ENCODE data around the gene PIBF1. TPM values are rescaled to one million over a fixed set of nuclear protein-coding genes. Genes with fewer than 3 reads are reported as not detected.

The PIBF1 gene
- total and polyA plus RNA-seq, 4 donors = 3.1 to 18.3 (median 6.5) TPM

DNA sequence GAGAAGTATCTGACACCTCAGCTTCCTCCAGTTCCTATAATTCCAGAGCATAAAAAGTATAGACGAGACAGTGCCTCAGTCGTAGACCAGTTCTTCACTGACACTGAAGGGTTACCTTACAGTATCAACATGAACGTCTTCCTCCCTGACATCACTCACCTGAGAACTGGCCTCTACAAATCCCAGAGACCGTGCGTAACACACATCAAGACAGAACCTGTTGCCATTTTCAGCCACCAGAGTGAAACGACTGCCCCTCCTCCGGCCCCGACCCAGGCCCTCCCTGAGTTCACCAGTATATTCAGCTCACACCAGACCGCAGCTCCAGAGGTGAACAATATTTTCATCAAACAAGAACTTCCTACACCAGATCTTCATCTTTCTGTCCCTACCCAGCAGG lies 279.9 kb downstream of the PIBF1 start:
- DNase-seq (ENCODE audit: low spot score) = no peak
- H3K27me3 ChIP-seq (ENCODE audit: control insufficient read depth in 4 of 4, insufficient read depth in 4 of 4, low read length in 3 of 4) = no peaks in the 10 kb centered on the region
- H3K9ac ChIP-seq (ENCODE audit: low read depth in 1 of 2, low read length in 2 of 2) = no peak overlapping the region
- peaks cover 2 to 21% (median 13%) of the 10 kb centered on the region in 4 donors for H3K4me1 ChIP-seq (ENCODE audit: control insufficient read depth in 4 of 4, insufficient read depth in 4 of 4, low read length in 3 of 4)
- no peak overlapping the region for H3K4me3 ChIP-seq (ENCODE audit: low read depth in 1 of 3, low read length in 3 of 3)
- TF ChIP-seq SP1 (IDR thresholded peaks at IDR 0.05) (no peak), RAD21 (IDR thresholded peaks at IDR 0.05) (no peak), HNF4A (conservative IDR thresholded peaks at IDR 0.05) (no peak), RXRA (IDR thresholded peaks at IDR 0.05) (no peak), FOXA2 (IDR thresholded peaks at IDR 0.05) (no peak), YY1 (IDR thresholded peaks at IDR 0.05) (no peak)
- TF ChIP-seq, protein P1, sequence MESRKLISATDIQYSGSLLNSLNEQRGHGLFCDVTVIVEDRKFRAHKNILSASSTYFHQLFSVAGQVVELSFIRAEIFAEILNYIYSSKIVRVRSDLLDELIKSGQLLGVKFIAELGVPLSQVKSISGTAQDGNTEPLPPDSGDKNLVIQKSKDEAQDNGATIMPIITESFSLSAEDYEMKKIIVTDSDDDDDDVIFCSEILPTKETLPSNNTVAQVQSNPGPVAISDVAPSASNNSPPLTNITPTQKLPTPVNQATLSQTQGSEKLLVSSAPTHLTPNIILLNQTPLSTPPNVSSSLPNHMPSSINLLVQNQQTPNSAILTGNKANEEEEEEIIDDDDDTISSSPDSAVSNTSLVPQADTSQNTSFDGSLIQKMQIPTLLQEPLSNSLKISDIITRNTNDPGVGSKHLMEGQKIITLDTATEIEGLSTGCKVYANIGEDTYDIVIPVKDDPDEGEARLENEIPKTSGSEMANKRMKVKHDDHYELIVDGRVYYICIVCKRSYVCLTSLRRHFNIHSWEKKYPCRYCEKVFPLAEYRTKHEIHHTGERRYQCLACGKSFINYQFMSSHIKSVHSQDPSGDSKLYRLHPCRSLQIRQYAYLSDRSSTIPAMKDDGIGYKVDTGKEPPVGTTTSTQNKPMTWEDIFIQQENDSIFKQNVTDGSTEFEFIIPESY (IDR thresholded peaks at IDR 0.05) = no peak
- TF ChIP-seq, protein P2, sequence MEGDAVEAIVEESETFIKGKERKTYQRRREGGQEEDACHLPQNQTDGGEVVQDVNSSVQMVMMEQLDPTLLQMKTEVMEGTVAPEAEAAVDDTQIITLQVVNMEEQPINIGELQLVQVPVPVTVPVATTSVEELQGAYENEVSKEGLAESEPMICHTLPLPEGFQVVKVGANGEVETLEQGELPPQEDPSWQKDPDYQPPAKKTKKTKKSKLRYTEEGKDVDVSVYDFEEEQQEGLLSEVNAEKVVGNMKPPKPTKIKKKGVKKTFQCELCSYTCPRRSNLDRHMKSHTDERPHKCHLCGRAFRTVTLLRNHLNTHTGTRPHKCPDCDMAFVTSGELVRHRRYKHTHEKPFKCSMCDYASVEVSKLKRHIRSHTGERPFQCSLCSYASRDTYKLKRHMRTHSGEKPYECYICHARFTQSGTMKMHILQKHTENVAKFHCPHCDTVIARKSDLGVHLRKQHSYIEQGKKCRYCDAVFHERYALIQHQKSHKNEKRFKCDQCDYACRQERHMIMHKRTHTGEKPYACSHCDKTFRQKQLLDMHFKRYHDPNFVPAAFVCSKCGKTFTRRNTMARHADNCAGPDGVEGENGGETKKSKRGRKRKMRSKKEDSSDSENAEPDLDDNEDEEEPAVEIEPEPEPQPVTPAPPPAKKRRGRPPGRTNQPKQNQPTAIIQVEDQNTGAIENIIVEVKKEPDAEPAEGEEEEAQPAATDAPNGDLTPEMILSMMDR (IDR thresholded peaks at IDR 0.05; ENCODE audit: low read depth, low read length, missing input control) = no peak
- TF ChIP-seq, protein P3, sequence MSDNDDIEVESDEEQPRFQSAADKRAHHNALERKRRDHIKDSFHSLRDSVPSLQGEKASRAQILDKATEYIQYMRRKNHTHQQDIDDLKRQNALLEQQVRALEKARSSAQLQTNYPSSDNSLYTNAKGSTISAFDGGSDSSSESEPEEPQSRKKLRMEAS (IDR thresholded peaks at IDR 0.05) = no peak
- TF ChIP-seq, protein P4, sequence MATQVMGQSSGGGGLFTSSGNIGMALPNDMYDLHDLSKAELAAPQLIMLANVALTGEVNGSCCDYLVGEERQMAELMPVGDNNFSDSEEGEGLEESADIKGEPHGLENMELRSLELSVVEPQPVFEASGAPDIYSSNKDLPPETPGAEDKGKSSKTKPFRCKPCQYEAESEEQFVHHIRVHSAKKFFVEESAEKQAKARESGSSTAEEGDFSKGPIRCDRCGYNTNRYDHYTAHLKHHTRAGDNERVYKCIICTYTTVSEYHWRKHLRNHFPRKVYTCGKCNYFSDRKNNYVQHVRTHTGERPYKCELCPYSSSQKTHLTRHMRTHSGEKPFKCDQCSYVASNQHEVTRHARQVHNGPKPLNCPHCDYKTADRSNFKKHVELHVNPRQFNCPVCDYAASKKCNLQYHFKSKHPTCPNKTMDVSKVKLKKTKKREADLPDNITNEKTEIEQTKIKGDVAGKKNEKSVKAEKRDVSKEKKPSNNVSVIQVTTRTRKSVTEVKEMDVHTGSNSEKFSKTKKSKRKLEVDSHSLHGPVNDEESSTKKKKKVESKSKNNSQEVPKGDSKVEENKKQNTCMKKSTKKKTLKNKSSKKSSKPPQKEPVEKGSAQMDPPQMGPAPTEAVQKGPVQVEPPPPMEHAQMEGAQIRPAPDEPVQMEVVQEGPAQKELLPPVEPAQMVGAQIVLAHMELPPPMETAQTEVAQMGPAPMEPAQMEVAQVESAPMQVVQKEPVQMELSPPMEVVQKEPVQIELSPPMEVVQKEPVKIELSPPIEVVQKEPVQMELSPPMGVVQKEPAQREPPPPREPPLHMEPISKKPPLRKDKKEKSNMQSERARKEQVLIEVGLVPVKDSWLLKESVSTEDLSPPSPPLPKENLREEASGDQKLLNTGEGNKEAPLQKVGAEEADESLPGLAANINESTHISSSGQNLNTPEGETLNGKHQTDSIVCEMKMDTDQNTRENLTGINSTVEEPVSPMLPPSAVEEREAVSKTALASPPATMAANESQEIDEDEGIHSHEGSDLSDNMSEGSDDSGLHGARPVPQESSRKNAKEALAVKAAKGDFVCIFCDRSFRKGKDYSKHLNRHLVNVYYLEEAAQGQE (IDR thresholded peaks at IDR 0.05) = no peak
- no peaks in the 10 kb centered on the region for H3K36me3 ChIP-seq (ENCODE audit: control insufficient read depth in 4 of 4, insufficient read depth in 3 of 4, low read depth in 1 of 4, low read length in 3 of 4)
- WGBS = 82% methylated on average over 9 of the region's 9 CpGs
- H3K9me3 ChIP-seq (ENCODE audit: control insufficient read depth in 4 of 4, low read length in 3 of 4) = no peaks in the 10 kb centered on the region
- H3K27ac ChIP-seq (ENCODE audit: low read depth in 1 of 2, low read length in 2 of 2) = no peak overlapping the region

DNA sequence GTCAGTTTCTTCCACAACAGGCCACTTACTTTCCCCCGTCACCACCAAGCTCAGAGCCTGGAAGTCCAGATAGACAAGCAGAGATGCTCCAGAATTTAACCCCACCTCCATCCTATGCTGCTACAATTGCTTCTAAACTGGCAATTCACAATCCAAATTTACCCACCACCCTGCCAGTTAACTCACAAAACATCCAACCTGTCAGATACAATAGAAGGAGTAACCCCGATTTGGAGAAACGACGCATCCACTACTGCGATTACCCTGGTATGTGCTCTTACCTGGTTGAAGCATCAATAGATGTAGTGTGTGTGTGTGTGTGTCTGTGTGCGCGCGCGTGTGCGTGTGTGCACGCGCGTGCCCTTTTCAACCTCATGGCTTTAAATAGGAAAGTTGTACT lies 280.5 kb downstream of the PIBF1 start:
- H3K9ac ChIP-seq (ENCODE audit: low read depth in 1 of 2, low read length in 2 of 2) = no peak overlapping the region
- no peaks in the 10 kb centered on the region for H3K27me3 ChIP-seq (ENCODE audit: control insufficient read depth in 4 of 4, insufficient read depth in 4 of 4, low read length in 3 of 4)
- no peaks in the 10 kb centered on the region for H3K9me3 ChIP-seq (ENCODE audit: control insufficient read depth in 4 of 4, low read length in 3 of 4)
- peaks cover 2 to 21% (median 13%) of the 10 kb centered on the region in 4 donors for H3K4me1 ChIP-seq (ENCODE audit: control insufficient read depth in 4 of 4, insufficient read depth in 4 of 4, low read length in 3 of 4)
- H3K36me3 ChIP-seq (ENCODE audit: control insufficient read depth in 4 of 4, insufficient read depth in 3 of 4, low read depth in 1 of 4, low read length in 3 of 4) = no peaks in the 10 kb centered on the region
- TF ChIP-seq SP1 (IDR thresholded peaks at IDR 0.05) (no peak), RAD21 (IDR thresholded peaks at IDR 0.05) (no peak), EGR1 (IDR thresholded peaks at IDR 0.05; ENCODE audit: low read depth in 2 of 2) (no peak), GABPA (IDR thresholded peaks at IDR 0.05 in 1 of 2, conservative IDR thresholded peaks at IDR 0.05 in 1 of 2) (no peak)
- TF ChIP-seq, protein P3 (IDR thresholded peaks at IDR 0.05) = no peak
- TF ChIP-seq, protein P1 (IDR thresholded peaks at IDR 0.05) = no peak
- TF ChIP-seq, protein P4 (IDR thresholded peaks at IDR 0.05) = no peak
- H3K4me3 ChIP-seq (ENCODE audit: low read depth in 1 of 3, low read length in 3 of 3) = no peak overlapping the region
- WGBS = 85% methylated on average over 13 of the region's 13 CpGs
- DNase-seq (ENCODE audit: low spot score) = no peak
- no peak overlapping the region for H3K27ac ChIP-seq (ENCODE audit: low read depth in 1 of 2, low read length in 2 of 2)
